ENCODE measurements around the gene STRN4.
"Not testable (repeated sequence)": the region's sequence is repeated elsewhere in the genome, so short reads cannot be mapped to it uniquely, and the experiment has no call there.

The STRN4 gene

DNA sequence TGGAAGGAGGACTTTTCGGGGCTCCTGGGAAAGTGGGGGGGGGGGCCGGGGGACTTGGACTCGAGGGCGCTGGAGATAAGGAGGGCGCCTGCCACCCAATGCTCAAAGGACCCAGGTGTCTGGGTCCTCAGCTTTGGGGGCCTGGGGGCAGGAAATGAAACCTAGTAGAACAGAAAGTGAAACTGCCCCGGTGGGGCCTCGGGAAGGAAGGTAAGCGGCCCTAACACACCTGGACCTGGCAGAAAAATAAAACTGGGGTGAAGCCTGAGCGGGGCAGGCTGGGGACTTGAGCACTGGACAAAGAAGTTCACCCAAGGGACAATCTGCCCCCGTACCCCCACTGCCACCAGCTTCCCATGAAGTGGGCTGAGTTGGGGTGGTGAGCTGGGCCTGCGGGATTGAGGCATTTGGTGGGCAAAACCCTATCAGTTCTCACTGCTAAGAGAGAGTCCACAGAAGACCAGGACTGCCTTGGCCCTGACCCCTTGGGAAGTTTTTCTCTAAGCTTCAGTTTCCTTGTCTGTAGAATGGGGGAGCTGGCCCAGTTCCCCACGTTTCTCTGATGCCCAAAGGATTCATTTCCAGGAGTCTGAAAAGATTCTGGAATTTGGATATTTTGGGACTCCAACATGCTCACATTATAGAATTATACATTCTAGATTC, 31.7 kb downstream of the STRN4 start:
- TF ChIP-seq, protein P1, sequence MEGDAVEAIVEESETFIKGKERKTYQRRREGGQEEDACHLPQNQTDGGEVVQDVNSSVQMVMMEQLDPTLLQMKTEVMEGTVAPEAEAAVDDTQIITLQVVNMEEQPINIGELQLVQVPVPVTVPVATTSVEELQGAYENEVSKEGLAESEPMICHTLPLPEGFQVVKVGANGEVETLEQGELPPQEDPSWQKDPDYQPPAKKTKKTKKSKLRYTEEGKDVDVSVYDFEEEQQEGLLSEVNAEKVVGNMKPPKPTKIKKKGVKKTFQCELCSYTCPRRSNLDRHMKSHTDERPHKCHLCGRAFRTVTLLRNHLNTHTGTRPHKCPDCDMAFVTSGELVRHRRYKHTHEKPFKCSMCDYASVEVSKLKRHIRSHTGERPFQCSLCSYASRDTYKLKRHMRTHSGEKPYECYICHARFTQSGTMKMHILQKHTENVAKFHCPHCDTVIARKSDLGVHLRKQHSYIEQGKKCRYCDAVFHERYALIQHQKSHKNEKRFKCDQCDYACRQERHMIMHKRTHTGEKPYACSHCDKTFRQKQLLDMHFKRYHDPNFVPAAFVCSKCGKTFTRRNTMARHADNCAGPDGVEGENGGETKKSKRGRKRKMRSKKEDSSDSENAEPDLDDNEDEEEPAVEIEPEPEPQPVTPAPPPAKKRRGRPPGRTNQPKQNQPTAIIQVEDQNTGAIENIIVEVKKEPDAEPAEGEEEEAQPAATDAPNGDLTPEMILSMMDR (IDR thresholded peaks at IDR 0.05; ENCODE audit: low read depth, low read length, missing control alignments), result no peak
- H3K4me3 ChIP-seq (replicated peaks; ENCODE audit: low read depth, low read length), result peak overlapping the region; percentile 76
- no peak for DNase-seq (ENCODE audit: extremely low read depth, low read depth)

DNA sequence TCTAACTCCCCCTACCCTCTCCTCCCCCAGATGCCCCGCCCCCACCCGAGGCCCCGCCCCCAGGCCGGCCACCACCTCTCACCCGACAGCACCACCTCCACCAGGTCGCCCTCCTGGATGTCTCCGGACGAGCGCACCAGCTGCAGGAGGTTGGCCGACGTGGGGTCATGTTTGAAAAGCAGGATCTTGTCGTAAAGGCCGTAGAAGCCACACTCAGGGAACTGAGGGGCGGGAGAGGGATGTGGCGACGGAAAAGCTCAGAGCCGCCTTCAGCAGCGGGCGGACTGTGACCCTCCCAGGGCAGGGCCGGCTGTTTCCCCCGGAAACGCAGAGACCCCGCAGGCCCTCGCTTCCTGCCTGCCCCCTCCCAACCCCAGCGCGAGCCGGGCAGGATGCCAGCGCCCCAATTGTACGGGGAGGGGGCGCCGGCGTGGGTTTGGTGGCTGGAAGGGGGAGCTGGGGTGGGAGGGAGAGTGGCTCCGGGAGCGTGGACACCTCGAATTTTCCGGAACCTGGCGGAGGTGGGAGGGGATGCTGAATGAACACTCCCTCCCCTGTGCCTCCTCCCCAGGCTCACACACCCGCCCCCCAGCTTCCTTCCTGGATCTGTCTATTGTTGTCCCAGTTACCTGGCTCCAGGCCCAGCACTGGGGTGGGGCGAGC, 32.3 kb downstream of the STRN4 start:
- peak overlapping the region; percentile 76 for H3K4me3 ChIP-seq (replicated peaks; ENCODE audit: low read depth, low read length)
- DNase-seq (ENCODE audit: extremely low read depth, low read depth), result peak; percentile 54
- TF ChIP-seq, protein P1 (IDR thresholded peaks at IDR 0.05; ENCODE audit: low read depth, low read length, missing control alignments), result no peak

DNA sequence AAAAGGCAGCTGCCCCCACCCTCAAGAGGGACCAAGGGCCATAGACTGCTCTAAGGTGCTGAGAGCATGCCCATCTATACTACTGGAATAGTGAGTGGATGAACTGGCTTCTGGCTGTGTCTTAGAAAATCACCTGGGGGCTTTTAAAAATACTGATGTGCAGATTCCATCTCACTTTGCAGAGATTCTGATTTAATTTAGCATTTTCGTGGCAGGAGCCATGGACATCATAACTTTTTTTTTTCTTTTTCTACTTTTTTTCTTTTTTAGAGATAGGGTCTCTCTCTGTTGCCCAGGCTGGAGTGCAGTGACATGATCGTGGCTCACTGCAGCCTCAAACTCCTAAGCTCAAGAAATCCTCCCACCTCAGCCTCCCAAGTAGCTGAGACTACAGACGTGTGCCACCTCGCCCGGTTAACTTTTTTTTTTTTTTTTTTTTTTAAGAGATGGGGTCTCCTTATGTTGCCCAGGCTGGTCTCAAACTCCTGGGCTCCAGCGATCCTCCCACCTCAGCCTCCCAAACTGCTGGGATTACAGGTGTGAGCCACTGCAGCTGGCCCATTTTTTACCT, 33.4 kb downstream of the STRN4 start:
- not testable (repeated sequence) for DNase-seq (ENCODE audit: extremely low read depth, low read depth); H3K4me3 ChIP-seq (replicated peaks; ENCODE audit: low read depth, low read length)

DNA sequence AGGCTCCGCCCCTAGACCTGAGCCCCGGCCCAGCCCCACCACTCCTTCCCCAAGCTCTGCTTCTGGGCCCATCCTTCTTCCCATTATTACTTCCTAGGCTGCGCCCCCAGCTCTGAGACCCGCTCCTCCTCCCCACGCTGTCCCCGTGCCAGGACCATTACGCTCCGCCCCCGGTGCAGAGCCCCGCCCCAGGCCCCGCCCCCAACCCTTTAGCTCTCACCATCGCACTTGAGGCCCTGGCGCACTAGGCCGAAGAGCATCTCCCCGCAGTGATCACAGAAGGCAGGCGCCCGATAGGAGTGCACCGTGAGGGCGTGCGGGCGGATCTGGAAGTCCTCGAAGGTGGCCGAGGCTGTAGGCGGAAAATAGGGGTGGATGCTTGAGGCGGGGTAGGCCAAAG, 35.6 kb downstream of the STRN4 start:
- DNase-seq (ENCODE audit: extremely low read depth, low read depth), result no peak
- no peak overlapping the region for H3K4me3 ChIP-seq (replicated peaks; ENCODE audit: low read depth, low read length)
- TF ChIP-seq, protein P1 (IDR thresholded peaks at IDR 0.05; ENCODE audit: low read depth, low read length, missing control alignments), result no peak

DNA sequence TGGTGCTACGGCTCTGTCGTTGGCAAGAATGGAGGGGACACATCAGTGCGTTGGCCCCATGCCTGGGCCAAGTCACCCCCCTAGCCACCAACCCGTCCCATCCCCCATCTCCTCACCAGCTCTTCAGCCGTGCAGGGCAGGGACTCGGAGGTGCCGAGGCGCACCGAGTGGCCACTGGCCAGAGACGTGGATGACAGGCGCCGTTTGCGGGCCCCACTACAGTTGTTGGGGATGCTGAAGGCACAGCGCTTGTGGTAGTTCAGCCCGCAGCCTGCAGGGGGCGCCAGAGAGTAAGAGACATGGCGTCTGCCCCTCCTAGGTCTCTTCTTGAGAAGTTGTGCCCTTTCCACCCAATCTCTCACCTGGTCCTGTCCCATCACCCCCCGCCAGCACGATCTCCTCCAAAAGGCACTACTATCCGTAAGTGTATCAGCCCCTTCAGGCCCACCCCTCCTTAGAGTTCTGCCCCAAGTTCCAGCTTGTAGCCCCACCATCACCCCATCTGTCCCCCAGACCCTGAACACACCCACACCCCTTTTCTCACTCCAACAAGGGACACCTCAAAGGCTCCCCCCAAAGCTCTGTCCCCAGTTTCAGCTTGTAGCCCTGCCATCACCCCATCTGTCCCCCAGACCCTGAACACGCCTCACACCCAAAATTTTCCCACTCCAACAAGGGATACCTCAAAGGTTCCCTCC, 41.7 kb downstream of the STRN4 start:
- DNase-seq (ENCODE audit: extremely low read depth, low read depth), result no peak
- TF ChIP-seq, protein P1 (IDR thresholded peaks at IDR 0.05; ENCODE audit: low read depth, low read length, missing control alignments), result peak; percentile 96
- no peak overlapping the region for H3K4me3 ChIP-seq (replicated peaks; ENCODE audit: low read depth, low read length)

DNA sequence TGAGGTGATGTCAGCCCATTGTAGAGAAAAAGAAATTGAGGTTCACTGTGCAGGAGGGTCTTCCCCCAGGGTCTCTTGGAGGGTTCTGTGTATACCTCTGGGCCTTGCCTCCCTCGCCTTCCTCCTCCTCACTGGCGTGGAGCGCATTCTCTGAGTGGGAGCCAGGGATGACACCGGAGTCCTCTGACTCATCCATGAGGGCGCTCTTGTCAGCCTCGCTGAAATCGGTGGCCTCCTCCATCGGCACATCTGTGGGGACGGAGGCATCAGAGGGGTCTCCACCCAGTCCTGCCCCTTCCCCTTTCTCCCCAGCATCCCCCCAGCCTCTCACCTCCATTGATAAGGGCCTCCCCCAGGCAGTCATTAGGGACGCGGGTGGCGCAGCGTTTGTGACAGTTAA, 45.5 kb downstream of the STRN4 start:
- no peak overlapping the region for H3K4me3 ChIP-seq (replicated peaks; ENCODE audit: low read depth, low read length)
- no peak for DNase-seq (ENCODE audit: extremely low read depth, low read depth)
- TF ChIP-seq, protein P1 (IDR thresholded peaks at IDR 0.05; ENCODE audit: low read depth, low read length, missing control alignments), result no peak
